ENCODE results near the gene TBC1D17. TPM values are rescaled to one million over a fixed set of nuclear protein-coding genes. Genes with fewer than 3 reads are reported as not detected.

Gene TBC1D17
- total RNA-seq, 4 donors from 2014 or later: 56.4 to 93.4 (median 59.8) TPM

GRCh38 chr19:49861541-49862378 lies 15.7 kb upstream of the TBC1D17 start:
- intact Hi-C loops (cut with DNase I; ENCODE audit: low total_unique reads): no loop called here
- WGBS, 2 donors: 64 to 75% methylated on average over 56 to 58 of the region's 60 CpGs
- no peak for TF ChIP-seq CTCF (IDR thresholded peaks at IDR 0.05)
- DNase-seq (ENCODE audit: low spot score in 2 of 2): no peak
- H3K4me3 ChIP-seq (ENCODE audit: low read depth, poor library complexity, severe bottlenecking): no peak overlapping the region

- no peak for DNase-seq (ENCODE audit: low spot score in 2 of 2)
Observed at GRCh38 chr19:49862391-49863253, 14.9 kb upstream of the TBC1D17 start.

GRCh38 chr19:49863254-49863934 lies 14.1 kb upstream of the TBC1D17 start:
- H3K4me3 ChIP-seq (ENCODE audit: low read depth, poor library complexity, severe bottlenecking): no peak overlapping the region
- WGBS, 2 donors: 91 to 92% methylated on average over 24 of the region's 24 CpGs
- intact Hi-C loops (cut with DNase I; ENCODE audit: low total_unique reads): no loop called here
- DNase-seq (ENCODE audit: low spot score in 2 of 2): no peak
- no peak for TF ChIP-seq POLR2A (IDR thresholded peaks at IDR 0.05)
- TF ChIP-seq CTCF (IDR thresholded peaks at IDR 0.05): no peak

More at GRCh38 chr19:49862391-49863253, 14.9 kb upstream of the TBC1D17 start:
- WGBS, 2 donors: 80% methylated on average over 37 to 49 of the region's 49 CpGs
- intact Hi-C loops (cut with DNase I; ENCODE audit: low total_unique reads): no loop called here
- TF ChIP-seq POLR2A (IDR thresholded peaks at IDR 0.05) (no peak), CTCF (IDR thresholded peaks at IDR 0.05) (no peak)
- H3K4me3 ChIP-seq (ENCODE audit: low read depth, poor library complexity, severe bottlenecking): no peak overlapping the region

- no peak for DNase-seq (ENCODE audit: low spot score in 2 of 2)
- WGBS, 2 donors: 94 to 95% methylated on average over 12 to 17 of the region's 17 CpGs
- intact Hi-C loops (cut with DNase I; ENCODE audit: low total_unique reads): no loop called here
- H3K4me3 ChIP-seq (ENCODE audit: low read depth, poor library complexity, severe bottlenecking): no peak overlapping the region
- no peak for TF ChIP-seq POLR2A (IDR thresholded peaks at IDR 0.05)
- TF ChIP-seq CTCF (IDR thresholded peaks at IDR 0.05): no peak
Observed at GRCh38 chr19:49863935-49864320, 13.6 kb upstream of the TBC1D17 start.

- no peak overlapping the region for H3K4me3 ChIP-seq (ENCODE audit: low read depth, poor library complexity, severe bottlenecking)
- no peak for DNase-seq (ENCODE audit: low spot score in 2 of 2)
- intact Hi-C loops (cut with DNase I; ENCODE audit: low total_unique reads): no loop called here
- 87 to 89% methylated on average over 13 of the region's 13 CpGs for WGBS, 2 donors
- TF ChIP-seq POLR2A (IDR thresholded peaks at IDR 0.05): no peak
- TF ChIP-seq CTCF (IDR thresholded peaks at IDR 0.05): no peak
Observed at GRCh38 chr19:49864890-49865289, 12.6 kb upstream of the TBC1D17 start.
